Testis (tissue), 2 donors: Measurements from ENCODE around the gene MAML3.

ENCODE experiments used
- POLR2A ChIP-seq: fragments of 450-650 bp; IDR thresholded peaks from one replicate; pipeline ENCODE4 v1.6.1; 2017; ENCODE audit warnings: antibody characterized with exemption, mild to moderate bottlenecking, moderate library complexity
- TF ChIP-seq, protein P1 (sequence below), 3 experiments: fragments of 450-650 bp in 2 of 3; fragments of 200-600 bp in 1 of 3; sonication (generic) in 1 of 3; IDR thresholded peaks; one replicate each; pipeline ENCODE4 v1.5.1; 2016 to 2019; ENCODE audit warnings: antibody characterized with exemption in 3 of 3, mild to moderate bottlenecking in 2 of 3, moderate library complexity in 1 of 3

DNA sequence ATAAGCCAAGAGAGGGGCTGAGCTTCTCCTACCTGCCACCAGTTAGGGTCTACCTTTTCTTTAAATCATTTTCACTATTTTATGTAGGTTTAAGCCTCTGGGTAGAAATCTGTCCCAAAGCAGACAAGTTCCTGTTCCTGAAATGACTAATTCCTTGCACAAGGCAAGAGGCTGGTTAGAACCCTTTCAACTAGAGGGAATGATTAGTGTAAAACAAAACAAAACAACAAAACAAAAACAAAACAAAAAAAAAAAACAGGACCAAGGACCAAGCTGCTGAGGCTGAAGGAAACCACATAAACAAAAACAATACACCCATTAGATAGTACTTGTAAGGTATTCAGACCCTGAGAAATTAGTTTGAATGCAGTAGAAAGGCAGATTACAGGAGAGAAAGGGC lies 62.7 kb downstream of the MAML3 start:
- TF ChIP-seq, protein P1, sequence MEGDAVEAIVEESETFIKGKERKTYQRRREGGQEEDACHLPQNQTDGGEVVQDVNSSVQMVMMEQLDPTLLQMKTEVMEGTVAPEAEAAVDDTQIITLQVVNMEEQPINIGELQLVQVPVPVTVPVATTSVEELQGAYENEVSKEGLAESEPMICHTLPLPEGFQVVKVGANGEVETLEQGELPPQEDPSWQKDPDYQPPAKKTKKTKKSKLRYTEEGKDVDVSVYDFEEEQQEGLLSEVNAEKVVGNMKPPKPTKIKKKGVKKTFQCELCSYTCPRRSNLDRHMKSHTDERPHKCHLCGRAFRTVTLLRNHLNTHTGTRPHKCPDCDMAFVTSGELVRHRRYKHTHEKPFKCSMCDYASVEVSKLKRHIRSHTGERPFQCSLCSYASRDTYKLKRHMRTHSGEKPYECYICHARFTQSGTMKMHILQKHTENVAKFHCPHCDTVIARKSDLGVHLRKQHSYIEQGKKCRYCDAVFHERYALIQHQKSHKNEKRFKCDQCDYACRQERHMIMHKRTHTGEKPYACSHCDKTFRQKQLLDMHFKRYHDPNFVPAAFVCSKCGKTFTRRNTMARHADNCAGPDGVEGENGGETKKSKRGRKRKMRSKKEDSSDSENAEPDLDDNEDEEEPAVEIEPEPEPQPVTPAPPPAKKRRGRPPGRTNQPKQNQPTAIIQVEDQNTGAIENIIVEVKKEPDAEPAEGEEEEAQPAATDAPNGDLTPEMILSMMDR (IDR thresholded peaks at IDR 0.05) = no peak
- no peak for TF ChIP-seq POLR2A
